ENCODE results near the gene AGAP9. TPM values are rescaled to one million over a fixed set of nuclear protein-coding genes. Genes with fewer than 3 reads are reported as not detected.
"Not testable (repeated sequence)": the region's sequence is repeated elsewhere in the genome, so short reads cannot be mapped to it uniquely, and the experiment has no call there.

AGAP9 gene
- 2.2 TPM for total RNA-seq

DNA sequence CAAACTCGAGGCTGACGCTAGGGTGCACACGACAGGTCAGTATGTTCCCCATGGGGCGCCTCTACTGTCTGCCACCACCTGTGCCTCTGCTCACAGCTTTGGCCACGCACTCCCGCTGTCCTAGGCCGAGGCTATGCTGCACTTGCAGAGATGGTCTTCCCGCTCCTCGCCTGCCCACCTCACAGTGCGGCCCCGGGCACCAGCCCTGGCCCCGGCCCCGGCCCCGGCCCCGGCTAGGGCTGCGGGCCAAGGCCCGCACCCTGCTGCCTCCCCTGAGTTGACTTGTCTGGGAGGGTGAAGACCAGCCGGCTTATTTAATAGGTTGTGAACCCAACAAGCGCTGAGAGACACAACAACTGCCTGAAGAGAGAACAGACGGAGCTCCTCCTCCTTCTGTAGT is at the start of gene AGAP9:
TSS of gene AGAP9 (minus strand) at position 164 of the 400 bp plus-strand sequence. CDS start at position 52, 112 bp downstream.
- not testable (repeated sequence) for DNase-seq

DNA sequence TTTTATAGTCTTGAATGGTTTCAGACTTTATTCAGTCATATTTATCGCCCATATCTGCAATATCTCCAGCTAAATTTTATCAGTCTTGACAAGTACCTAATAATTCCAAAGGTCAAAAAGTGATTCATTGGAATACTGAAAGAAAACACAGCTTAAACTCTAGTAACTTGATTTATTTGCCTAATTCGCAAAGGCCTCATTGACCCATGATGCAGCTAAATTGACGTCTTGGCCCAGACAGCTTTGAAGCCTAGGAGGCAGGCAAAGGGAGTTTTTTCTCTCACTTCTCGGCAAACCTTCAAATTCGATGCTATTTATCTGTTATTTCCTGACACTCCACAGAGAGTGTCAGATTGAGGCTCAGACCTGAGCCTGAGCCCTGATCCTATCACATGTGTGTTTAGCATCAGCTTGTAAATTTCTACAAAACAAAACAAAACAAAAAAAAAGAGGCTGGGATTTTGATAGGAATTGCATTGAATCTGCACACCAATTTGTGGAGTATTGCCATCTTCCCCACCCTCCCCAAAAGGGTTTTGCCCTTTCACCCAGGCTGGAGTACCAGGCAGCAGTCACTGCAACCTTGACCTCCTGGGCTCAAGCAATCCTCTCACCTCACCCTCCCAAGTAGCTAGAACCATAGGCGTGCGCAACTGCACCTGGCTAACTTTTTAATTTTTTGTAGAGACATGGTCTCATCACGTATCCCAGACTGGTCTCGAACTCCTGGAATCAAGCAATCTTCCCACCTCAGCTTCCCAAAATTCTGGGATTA is 47.9 kb upstream of the AGAP9 start:
- not testable (repeated sequence) for DNase-seq

DNA sequence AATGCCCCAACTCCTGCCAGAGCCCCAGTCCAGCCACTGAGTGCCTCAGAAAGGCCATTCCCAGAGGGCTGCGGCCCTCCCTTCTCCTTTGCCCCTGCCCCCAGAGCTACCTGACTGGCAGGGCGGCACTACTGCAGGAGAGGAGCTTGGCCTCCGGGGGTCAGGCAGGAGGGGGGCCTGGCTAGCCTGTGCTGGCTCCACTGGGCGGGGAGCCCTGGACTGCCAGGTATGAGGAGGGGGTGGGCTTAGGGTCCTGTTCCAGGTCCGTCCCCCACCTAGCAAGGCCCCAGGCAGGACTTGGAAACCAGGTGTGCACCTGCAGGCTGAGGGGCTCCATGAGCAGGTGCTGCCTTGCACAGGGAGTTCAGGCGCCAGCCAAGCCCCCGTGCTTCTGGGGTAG is 43.3 kb upstream of the AGAP9 start:
- DNase-seq: not testable (repeated sequence)

DNA sequence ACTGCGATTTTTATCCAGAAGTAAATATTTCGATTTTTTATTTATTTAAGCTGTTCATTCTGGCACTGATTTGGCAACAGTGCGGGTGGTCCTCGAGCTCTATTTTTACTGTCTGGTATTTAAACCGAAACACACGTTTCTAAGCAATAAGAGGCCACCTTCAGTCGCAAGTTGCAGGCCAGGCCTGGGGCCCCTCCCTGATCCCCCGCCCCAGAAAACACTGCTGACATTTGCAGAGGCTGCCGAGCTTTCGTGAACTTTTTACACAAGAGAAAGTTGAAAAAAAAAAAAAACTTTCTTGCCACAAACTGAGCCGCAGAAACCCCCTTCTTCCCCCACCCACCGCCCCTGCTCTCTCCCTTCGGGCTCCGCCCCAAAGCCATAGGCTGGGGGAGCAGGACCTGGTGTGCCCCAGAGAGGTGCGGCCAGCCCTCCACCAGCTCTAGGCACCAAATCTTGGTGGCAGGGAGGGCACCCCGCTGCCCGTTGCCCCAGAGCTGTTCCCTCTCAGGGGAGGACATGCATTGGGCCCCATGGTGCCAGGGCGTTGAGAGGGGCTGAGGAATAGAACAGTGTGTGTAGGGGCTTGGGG is 42.8 kb upstream of the AGAP9 start:
- not testable (repeated sequence) for DNase-seq

DNA sequence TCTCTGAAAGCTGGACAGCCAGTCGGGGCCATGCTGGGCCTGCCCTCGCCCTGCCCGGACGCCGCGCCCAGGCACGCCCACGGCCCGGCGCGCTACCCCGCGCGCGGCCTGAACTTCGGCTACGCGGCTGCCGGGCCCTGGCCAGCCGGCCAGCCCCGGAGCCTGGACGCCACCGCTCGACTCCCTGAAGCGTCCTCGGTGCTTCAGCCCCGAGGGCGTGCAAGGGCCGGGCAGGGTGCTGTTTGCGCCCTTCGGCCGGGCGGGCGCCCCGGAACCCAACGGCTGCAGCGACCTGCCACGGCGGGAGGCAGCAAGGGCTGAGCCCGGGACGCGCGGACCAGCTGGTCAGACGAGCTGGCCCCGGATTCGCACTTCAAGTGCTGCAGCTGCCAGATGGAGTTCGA is 42.1 kb upstream of the AGAP9 start:
- DNase-seq: not testable (repeated sequence)

GRCh38 chr10:47564953-47565352 is 41.5 kb upstream of the AGAP9 start:
- not testable (repeated sequence) for DNase-seq

DNA sequence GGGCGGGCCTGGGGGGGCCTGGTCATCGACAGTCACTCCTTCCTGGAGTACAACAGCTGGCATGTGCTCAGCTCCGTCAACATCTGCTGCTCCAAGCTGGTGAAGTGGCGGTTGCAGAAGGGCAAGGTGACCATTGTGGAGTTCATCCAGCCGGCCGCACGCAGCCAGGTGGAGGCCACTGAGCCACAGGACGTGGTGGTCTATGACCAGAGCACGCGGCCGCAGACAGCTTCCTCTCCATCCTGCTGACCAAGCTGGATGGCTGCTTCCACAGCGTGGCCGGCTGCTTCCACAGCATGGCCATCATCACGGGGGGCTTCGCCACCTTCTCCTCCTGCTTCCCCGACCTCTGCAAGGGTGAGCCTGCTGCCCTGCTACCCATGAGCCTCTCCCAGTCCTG is 40.9 kb upstream of the AGAP9 start:
- not testable (repeated sequence) for DNase-seq

- not testable (repeated sequence) for DNase-seq
Measured at GRCh38 chr10:47560452-47560851, 37.0 kb upstream of the AGAP9 start.

DNA sequence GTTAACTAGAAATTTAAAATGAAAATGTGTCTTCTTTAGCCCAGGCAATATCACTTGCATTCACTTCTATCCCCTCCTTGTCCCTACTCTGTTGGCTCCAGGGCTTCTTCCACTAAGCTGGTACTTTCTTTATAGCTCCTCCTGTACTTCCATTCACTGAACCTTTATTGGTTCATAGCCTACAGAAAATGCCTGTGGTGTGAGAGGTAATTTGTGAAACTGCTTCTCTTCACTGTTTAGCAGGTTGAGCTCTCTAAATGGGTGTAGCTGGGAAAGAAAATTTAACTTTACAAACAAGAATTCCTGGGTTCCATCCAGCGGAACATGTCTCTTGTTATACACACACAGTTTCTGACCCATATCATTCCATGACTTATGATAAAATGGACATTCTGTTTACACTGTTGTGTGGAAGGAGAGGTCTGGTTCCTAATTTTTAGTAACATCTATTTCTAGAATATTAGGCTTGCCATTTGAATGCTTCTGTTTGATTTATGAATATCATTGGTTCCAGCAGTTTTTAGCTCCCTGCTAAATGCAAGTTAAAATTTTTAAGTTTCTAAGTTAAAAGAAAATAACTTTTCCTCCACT is 36.4 kb upstream of the AGAP9 start:
- DNase-seq: not testable (repeated sequence)

- not testable (repeated sequence) for DNase-seq
Measured at GRCh38 chr10:47558109-47558508, 34.7 kb upstream of the AGAP9 start.

GRCh38 chr10:47557616-47558015 is 34.2 kb upstream of the AGAP9 start:
- not testable (repeated sequence) for DNase-seq

DNA sequence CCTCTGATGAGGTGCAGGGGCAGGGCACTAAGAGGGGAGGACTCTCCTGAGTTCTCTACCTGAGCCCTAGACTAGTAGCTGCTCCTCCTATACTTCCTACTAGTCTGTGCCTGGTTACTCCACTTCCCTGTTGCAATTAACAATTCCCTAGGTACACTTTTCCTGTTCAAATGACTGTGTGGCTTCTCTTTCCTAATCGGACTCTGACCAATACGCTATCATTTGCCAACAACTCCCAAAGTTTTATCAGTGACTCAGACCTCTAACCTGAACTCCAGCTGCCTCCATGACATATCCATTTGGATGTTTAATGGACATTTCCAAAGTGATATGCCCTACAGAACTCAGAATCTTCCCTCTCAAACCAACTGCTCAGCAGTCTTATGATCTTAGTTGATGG is 31.9 kb upstream of the AGAP9 start:
- not testable (repeated sequence) for DNase-seq

- DNase-seq: not testable (repeated sequence)
Measured at GRCh38 chr10:47554552-47554951, 31.1 kb upstream of the AGAP9 start.

- DNase-seq: not testable (repeated sequence)
Measured at GRCh38 chr10:47553860-47554247, 30.4 kb upstream of the AGAP9 start.

DNA sequence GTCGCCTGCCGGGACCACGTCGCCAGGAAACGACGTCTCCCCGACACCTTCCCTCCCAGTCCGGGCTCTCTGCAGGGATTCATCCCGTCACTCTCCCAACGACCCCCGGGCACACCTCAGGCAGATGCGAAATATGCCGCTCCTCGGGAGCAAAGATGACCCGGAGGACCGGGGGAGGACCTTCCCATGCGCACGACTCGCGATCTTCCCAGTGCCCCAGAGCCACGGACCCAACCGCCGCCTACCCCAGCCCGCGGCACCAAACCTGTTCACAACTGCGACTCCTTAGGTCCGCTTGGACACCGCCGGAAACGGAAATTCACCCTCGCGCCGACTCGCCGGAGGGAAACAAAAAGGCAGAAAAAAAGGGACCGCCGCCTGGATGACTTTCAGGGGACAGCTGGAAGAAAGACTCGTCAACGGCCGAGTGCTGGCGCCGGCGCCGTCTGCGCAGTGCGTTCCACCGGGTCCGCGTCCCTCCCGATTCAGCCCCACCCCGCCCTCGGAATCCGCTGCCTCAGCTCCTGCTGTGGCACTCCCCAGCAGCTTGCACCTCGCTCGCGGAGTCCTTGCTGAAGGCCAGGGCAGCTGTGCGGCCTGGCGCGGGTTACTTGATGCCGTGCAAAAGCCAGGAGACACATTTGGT is 29.9 kb upstream of the AGAP9 start:
- peak; percentile 87 for DNase-seq

DNA sequence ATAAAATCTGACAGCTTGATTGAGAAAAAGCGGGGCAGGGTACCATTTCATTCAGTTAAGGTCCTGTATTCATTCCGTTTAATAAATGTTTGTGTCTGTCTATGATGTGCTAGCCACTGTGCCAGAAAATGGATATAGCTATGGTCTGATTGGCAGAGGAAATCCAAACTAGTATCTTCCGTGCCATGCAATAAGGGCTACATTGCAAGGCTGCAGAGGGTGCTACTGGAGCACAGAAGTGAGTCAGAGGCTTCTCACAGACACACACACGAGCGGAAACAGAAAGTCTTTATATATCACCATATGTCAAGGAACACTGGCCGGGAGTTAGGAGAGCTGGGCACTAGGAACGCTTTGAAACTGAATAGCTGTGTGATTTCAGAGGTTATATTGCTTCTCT is 29.3 kb upstream of the AGAP9 start:
- DNase-seq: peak; percentile 18

GRCh38 chr10:47547286-47547685 is 23.8 kb upstream of the AGAP9 start:
- DNase-seq: not testable (repeated sequence)

GRCh38 chr10:47536430-47536829 is 13.0 kb upstream of the AGAP9 start:
- not testable (repeated sequence) for DNase-seq

DNA sequence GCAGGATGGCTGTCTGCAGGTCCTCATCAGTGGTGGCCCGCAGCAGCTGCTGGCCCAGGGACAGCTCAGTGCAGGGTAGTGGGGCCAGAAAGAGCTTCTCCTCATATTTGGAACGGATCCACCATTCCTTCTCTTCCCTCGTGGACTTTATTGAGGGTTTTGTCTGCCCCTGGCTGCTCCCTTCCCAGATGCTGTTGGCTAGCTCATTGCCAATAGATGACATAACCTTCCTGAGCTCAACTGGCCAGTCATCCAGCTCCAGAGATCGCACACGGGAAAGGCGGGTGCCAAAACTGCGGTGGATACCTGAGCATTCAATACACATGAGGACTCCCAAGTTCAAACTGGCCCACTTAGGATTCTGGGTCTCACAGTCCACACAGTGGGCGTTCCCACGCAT is 21.1 kb downstream of the AGAP9 start:
- not testable (repeated sequence) for DNase-seq

GRCh38 chr10:47494226-47494625 is 29.2 kb downstream of the AGAP9 start:
- DNase-seq: not testable (repeated sequence)

- not testable (repeated sequence) for DNase-seq
Measured at GRCh38 chr10:47491600-47491999, 31.8 kb downstream of the AGAP9 start, which contains the start of gene FAM25G. TSS of gene FAM25G (minus strand) at chr10:47491700. CDS start at chr10:47491674, 26 bp downstream.

- not testable (repeated sequence) for DNase-seq
Measured at GRCh38 chr10:47489630-47490029, 33.8 kb downstream of the AGAP9 start.

GRCh38 chr10:47485943-47486342 is 37.5 kb downstream of the AGAP9 start:
- DNase-seq: not testable (repeated sequence)
